Hepatic stellate cell (primary cell): ENCODE results near the gene TMEM53.

ENCODE experiments used
- DNase-seq: peaks from one replicate; pipeline ENCODE4 v3.0.0; 2011; ENCODE audit warnings: low spot score

Gene TMEM53

GRCh38 chr1:44628962-44629756, 45.1 kb downstream of the TMEM53 start:
- peak; percentile 55 for DNase-seq

- no peak for DNase-seq
These were observed 48.9 kb downstream of the TMEM53 start for GRCh38 chr1:44625348-44625747.

GRCh38 chr1:44624268-44624901, 49.9 kb downstream of the TMEM53 start:
- DNase-seq = no peak

GRCh38 chr1:44621841-44622286, 52.4 kb downstream of the TMEM53 start:
- DNase-seq = no peak

GRCh38 chr1:44620072-44620471, 54.2 kb downstream of the TMEM53 start:
- DNase-seq = no peak

- DNase-seq = no peak
These were observed 54.9 kb downstream of the TMEM53 start for GRCh38 chr1:44619261-44619900.

GRCh38 chr1:44617703-44618029, 56.6 kb downstream of the TMEM53 start:
- DNase-seq = no peak

- peak; percentile 84 for DNase-seq
These were observed 57.1 kb downstream of the TMEM53 start for GRCh38 chr1:44616991-44617702.

GRCh38 chr1:44616284-44616990, 57.8 kb downstream of the TMEM53 start:
- DNase-seq = no peak

GRCh38 chr1:44613941-44614340, 60.3 kb downstream of the TMEM53 start:
- no peak for DNase-seq

GRCh38 chr1:44611866-44612265, 62.4 kb downstream of the TMEM53 start:
- DNase-seq = no peak

- DNase-seq = no peak
These were observed 62.9 kb downstream of the TMEM53 start for GRCh38 chr1:44611419-44611818.

GRCh38 chr1:44610527-44611148, 63.6 kb downstream of the TMEM53 start:
- DNase-seq = no peak

GRCh38 chr1:44609768-44610526, 64.3 kb downstream of the TMEM53 start:
- no peak for DNase-seq

- peak; percentile 47 for DNase-seq
These were observed 64.9 kb downstream of the TMEM53 start for GRCh38 chr1:44609412-44609767.

GRCh38 chr1:44608141-44608540, 66.1 kb downstream of the TMEM53 start:
- no peak for DNase-seq

- no peak for DNase-seq
These were observed 67.5 kb downstream of the TMEM53 start for GRCh38 chr1:44606701-44607281.

GRCh38 chr1:44605914-44606615, 68.2 kb downstream of the TMEM53 start:
- no peak for DNase-seq

- no peak for DNase-seq
These were observed 69.9 kb downstream of the TMEM53 start for GRCh38 chr1:44604157-44604955.
